HG03280 (cell line): ENCODE results near the gene TMEM208.

ENCODE experiments used
- ATAC-seq: cut with Tn5 transposase; IDR thresholded peaks from one replicate; pipeline ENCODE4 v1.9.1; 2021; ENCODE audit warnings: mild to moderate bottlenecking, moderate library complexity; ENCODE audit not compliant: unreplicated experiment

TMEM208 gene

DNA sequence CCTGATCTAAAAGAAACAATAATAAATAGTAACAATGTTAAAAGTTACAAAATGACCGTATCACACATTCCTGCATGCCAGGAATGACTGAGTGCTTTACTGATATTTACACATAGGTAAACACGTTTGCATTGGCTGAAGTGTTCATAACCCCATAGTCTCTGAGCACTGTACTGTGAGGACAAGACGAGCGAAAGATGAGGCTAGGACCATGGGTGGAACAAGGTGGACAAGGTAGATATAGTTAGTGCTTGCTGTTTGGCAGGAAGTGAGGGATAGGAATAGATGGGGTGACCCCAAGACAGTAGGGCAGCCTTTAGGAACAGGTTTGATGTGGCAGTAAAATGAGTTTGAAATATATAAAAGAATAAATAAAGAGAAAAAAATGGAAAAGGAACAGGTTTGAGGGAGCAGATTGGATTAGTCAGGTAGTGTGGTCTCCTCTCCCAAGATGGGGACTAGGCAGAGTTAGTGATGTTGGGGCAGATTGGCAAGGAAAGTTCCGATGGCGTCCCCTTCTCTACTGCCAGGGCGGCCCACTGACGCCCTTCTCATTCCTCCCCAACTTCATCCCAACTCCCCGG is 35.4 kb upstream of the TMEM208 start:
- no peak for ATAC-seq

DNA sequence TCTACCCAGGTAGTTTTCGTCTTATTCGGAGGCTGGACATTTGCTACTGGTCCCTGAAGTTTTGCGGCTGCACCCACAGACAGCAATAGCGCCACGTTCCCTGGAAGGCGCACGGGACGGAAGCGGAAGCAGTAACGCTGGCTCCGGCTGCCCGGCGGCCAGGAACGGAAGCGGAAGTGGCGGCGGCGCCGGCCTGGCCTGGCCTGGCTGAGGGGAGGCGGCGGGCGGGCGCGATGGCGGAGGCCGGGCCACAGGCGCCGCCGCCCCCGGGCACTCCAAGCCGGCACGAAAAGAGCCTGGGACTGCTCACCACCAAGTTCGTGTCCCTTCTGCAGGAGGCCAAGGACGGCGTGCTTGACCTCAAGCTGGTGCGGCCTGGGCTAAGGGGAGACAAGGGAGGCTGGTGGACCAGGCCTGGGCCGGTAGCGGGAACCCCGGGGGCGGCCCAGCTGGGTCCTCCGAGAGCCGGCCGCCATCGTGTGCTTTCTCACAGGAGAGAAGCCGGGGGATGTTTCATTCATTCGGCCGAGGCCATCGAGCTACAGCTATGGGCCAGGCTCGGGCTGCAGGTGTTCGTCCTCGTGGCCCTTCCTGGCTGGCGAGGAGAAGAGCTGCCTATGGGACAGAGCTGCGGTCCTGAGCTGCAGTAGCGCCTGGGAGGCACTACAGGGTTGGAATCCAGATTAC is 34.8 kb upstream of the TMEM208 start, which contains the start of gene E2F4:
TSS of gene E2F4 (plus strand) at position 161 of the 687 bp plus-strand sequence. CDS start at position 234, 73 bp downstream.
- ATAC-seq = peak; percentile 94

DNA sequence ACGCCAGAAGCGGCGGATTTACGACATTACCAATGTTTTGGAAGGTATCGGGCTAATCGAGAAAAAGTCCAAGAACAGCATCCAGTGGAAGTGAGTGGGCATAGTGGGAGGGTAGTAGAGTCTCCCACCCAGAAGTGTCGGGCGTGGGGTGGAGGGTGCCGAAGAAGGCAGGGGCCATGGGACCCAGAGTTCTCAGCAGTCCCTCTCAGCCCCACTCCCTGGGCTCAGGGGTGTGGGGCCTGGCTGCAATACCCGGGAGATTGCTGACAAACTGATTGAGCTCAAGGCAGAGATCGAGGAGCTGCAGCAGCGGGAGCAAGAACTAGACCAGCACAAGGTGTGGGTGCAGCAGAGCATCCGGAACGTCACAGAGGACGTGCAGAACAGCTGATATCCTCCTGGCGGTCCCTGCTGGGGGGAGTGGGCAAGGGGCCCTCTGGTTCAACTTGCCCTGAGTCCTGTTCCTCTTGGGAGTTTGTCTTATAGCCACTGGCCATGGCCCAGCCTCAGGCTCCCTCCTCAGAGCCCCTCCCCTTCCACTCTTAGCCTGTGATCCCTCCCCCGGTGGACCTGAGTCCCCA is 34.1 kb upstream of the TMEM208 start:
- ATAC-seq = no peak

DNA sequence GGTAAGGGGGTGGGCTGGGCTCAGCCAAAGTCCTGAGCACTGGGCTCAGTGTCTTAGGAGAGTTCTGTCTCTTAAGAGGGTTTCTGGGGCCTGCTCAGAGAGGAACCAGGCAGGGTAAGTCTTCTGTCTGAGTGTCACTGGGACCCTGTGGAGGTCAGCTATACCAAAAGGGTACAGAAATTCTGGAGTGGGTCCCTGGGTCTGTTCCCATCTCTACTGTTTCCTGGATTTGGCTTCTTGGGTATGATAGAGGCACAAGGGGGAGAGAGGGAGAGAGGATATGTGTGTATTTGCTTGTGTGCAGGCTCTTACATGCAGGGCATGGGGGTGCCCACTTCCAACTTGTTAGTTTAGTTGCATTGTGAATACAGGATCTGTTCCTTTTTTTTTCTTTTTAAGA is 33.4 kb upstream of the TMEM208 start:
- no peak for ATAC-seq

DNA sequence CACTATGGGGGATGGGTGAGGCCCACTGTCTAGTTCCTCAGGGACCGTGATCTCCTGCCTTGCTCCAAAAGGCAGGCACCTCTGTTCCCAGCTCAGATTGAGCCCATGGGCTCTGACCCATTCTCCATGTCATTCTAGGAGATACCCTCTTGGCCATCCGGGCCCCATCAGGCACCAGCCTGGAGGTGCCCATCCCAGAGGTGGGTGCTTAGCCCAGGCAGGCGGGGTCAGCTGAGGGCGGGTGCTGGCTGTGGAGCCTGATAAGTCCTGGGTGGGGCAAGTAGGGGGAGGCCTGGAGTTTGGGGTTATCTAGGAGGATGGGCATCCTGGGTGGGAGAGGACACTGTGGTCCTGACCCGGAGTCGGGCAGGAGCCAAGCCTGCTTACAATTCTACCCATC is 32.7 kb upstream of the TMEM208 start:
- ATAC-seq = no peak

DNA sequence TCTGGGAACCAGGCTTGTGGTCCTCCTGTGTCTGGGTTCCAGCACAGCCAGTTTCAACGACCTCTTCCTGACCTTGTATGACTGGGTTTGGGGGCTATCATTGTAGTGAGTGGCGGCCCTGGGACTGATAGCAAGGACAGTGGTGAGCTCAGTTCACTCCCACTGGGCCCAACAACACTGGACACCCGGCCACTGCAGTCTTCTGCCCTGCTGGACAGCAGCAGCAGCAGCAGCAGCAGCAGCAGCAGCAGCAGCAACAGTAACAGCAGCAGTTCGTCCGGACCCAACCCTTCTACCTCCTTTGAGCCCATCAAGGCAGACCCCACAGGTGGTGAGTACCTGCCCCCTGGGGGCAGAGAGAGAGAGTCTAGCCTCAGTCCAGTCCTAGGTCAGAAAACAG is 31.3 kb upstream of the TMEM208 start:
- ATAC-seq = no peak

DNA sequence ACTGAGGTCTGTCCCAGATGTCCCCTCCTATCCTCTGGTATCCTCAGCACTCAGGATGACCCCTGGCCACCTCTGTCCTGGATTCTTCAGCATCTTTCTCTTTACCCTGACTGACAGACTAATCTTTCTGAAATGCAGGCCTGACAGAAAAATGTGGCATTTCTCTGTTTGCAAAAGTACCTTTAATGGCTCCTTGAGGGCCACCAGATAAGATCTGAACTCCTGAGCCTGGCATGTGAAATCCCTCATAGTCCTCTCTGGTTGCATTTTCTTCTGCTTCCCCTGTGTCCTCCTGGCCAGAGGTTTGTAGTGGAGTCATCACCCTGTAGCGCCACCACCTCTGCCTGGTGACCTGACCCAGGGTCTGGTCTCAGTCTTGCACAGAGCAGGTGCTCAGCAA is 30.0 kb upstream of the TMEM208 start:
- no peak for ATAC-seq

DNA sequence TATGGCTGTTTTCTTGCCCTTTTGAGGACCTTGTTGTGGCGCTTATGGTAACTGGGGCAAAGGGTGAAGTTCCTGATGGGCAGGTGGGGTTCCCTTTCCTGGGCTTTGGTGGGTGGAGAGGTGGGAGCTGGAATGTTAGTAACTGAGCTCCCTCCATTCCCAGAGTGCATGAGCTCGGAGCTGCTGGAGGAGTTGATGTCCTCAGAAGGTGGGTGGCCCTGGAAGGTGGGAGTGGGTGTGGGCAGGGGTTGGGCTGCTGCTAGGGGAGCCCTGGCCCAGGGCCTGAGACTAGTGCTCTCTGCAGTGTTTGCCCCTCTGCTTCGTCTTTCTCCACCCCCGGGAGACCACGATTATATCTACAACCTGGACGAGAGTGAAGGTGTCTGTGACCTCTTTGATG is 29.2 kb upstream of the TMEM208 start:
- no peak for ATAC-seq

DNA sequence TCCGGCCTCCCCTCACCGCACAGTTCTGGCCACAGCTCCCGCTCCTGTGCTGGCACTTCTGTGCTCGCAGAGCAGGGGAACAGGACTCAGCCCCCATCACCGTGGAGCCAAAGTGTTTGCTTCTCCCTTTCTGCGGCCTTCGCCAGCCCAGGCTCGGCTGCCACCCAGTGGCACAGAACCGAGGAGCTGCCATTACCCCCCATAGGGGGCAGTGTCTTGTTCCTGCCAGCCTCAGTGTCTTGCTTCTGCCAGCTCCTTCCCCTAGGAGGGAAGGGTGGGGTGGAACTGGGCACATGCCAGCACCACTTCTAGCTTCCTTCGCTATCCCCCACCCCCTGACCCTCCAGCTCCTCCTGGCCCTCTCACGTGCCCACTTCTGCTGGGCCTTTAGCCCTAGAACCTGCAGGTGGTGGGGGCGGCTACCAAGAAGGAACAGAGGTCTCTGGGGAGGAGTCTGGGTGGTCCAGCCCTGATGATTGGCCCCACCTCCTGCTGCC is 28.6 kb upstream of the TMEM208 start:
- ATAC-seq = no peak

DNA sequence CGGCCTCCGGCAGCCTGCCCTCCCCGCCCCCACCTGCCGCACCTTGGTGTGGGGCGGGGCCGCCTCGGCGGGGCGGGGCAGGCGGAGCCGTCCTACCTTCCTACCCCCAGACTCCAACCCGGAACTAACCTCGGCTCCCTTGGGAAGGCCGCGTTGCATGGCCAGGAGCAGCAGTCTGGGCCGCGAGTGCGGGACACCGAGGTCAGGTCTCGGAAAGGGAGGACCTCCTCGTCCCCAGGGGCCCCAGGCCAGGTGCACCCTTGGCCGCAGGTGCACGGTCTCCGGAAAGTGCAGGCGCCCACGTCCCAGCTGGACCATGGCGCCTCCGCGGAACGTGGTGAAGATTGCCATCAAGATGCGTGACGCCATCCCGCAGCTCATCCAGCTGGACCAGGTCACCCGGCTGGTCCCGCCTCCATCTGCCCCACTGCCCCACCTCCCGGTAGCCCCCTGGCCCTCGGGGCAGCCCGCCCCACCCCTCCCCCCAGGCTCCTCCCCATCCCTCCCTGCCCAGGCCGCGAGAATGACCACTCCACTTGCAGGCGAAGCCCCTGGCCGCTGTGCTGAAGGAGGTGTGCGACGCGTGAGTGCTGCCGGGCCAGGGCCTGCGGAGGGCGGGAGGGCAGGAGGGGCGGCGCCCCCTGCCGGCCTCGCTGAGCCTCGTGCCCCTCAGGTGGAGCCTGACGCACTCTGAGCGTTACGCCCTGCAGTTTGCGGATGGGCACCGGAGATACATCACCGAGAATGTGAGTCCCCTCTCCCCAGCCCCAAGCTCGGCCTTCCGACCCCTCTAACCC is 27.7 kb upstream of the TMEM208 start, which contains the start of gene ELMO3:
TSS of gene ELMO3 (plus strand) at position 121 of the 797 bp plus-strand sequence. CDS start at position 317, 196 bp downstream.
- no peak for ATAC-seq

DNA sequence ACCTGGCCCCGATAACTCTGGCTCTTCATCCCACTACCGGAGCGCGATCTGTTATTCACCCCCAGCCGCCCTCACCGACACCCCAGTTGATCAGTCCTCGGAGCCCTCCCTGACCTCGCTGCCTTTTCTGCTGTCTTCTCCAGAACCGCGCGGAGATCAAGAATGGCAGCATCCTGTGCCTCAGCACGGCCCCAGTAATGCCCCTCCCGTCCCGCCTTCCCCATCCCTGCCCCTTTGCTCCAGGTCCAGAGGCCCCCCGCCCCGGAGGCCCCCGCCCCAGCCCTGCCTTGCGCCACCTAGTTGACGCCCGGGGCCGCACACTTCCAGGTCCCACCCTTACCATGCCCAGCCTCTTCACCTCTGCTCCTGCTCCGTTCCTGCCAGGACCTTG is 27.1 kb upstream of the TMEM208 start:
- ATAC-seq = no peak

DNA sequence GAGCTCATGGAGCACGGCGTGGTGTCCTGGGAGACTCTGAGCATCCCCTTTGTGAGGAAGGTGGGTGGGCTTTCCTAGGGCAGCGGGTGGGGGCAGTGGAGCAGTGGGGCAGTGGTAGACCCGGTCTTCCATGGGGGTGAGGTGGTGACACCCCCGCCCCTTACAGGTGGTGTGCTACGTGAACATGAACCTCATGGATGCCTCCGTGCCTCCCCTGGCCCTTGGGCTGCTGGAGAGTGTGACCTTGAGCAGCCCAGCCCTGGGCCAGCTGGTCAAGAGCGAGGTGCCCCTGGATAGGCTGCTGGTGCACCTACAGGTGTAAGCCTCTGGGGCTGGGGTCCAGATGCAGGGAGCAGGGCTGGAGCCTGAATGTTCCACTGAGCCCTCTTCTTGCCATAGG is 26.4 kb upstream of the TMEM208 start:
- ATAC-seq = no peak

DNA sequence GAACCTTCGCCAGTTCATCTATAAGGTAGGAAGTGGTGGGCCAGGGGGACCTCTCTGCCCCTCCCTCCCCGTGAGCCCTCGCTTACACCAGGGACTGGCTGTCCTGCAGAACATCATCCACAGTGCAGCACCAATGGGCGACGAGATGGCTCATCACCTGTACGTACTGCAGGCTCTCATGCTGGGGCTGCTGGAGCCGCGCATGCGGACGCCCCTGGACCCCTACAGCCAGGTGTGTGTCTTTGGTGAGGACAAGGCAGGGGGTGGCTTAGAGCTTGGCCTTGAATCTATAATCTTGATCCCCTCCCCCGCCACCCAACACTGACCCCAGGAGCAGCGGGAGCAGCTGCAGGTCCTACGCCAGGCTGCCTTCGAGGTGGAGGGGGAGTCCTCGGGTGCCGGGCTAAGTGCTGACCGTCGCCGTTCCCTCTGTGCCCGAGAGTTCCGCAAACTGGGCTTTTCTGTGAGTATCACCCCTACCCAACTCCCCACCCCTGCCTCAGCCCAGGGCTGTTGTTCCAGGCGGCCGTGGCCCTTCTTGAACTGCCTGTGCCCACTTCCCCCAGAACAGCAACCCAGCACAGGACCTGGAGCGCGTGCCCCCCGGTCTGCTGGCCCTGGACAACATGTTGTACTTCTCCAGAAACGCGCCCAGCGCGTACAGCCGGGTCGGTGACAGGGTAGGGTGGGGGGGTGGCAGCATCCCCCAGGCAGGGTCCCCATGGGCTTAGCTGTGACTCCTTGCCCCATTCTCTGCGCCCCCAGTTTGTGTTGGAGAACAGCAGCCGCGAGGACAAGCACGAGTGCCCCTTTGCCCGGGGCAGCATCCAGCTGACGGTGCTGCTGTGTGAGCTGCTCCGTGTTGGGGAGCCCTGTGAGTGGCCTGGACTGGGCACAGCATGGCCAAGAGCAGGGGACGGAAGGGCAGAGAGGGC is 25.3 kb upstream of the TMEM208 start:
- no peak for ATAC-seq

DNA sequence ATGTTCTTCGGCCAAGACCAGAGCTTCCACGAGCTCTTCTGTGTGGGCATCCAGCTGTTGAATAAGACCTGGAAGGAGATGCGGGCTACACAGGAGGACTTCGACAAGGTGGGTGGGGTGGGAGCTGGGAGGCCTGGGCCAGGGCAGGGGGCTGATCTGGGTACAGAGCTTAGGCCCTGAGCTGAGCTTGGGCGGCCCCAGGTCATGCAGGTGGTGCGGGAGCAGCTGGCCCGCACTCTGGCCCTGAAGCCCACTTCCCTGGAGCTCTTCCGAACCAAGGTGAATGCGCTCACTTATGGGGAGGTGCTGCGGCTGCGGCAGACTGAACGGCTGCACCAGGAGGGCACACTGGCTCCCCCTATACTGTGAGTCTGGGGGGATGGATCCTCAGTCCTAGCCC is 24.5 kb upstream of the TMEM208 start:
- no peak for ATAC-seq

DNA sequence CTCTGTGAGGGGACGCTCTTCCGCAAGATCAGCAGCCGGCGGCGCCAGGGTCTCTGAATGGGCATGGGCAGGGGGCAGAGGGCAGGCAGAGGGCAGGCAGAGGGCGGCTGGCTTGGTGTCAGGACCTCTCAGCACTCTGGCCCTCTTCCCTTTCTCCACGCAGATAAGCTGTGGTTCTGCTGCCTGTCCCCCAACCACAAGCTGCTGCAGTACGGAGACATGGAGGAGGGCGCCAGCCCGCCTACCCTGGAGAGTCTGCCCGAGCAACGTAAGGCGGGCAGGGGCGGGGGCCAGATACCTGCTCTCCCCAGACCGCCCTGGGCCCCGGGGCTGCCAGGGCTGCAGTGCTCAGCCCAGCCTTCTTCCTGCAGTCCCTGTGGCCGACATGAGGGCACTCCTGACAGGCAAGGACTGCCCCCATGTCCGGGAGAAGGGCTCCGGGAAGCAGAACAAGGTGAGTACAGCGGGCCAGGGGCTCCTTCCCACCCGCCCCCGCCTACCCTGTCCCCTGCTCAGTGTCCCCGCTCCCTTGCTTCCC is 23.9 kb upstream of the TMEM208 start:
- no peak for ATAC-seq

DNA sequence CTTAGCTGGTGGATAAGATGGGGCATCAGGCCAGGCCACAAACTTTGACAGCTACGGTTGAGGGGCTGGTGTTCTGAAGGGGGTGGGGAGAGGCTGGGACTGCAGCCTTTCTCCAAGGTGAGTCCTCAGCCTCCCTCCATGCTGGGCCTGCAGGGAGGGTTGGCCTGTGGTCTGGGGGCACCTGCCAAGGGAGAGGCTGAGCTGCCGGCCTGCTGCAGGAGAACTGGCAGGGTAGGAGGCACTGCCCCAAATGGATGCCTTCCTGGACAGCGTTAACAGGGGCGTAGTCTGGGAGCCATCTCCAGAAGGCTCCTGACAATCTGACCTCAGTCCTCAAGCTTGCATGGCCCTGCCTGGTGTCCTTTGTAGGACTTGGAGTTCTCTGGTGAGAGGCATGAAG is 22.9 kb upstream of the TMEM208 start:
- no peak for ATAC-seq

DNA sequence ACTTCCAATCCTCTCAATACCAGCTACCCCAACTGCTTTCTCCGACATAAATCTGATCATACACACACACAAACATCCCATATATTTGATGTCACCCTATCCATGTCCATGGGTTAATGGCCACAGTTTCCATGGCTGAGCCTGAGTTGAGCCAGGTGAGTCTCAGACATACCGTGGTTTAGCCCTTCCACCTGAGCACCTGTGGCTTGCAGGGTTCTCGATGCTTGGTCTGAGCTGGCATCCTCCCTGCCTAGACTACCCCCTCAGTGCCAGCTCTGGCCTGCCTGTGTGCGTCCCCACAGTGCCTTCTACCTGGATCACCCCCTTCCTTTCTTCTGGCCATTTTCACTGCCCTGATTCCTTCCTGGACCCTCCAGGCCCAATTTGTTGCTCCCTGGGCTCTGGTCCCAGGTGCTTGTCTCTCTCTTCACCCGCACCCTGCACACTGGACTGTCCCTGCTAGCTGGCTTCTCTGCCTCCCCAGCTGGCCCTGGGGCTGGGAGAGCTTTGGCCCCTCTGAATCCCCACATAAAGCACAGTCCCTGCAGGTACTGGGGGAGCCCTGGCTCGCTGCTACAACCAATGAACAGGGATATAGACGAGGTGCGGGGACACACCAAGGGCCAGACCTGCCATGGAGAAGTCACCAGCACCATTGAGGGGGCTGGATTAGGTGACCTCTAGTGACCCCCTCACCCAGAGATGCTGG is 20.6 kb upstream of the TMEM208 start:
- ATAC-seq = no peak

DNA sequence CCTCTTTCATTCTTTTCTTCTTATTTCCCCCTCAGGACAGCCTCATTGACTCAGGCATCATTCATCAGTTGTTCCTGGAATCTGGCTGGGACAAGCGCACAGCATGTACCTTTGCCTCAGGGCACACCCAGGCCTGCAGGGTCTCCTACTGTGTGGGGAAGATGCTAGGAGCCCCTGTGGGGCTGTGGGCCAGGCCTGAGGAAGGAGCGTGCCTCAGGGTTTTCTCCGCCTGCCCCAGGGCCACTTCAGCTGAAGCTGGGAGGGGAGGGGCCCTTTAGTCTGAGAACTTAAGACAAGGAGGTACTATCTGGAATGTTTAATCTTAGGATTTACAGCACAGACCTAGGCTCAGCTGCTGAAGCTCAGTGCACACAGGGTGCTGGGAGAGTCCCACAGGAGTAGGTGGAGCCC is 20.1 kb upstream of the TMEM208 start:
- ATAC-seq = no peak
